SK-N-SH (cell line): ENCODE measurements around the gene PHF1. TPM values are rescaled to one million over a fixed set of nuclear protein-coding genes. Genes with fewer than 3 reads are reported as not detected.

Experiments used
- CTCF ChIA-PET: fragments of 300-600, 350-600 bp; formaldehyde crosslinking; extraction: SDS; loops from one replicate; lab custom pipeline; 2021; lab: Yijun Ruan, JAX
- POLR2A ChIA-PET: fragments of 350-600 bp; sonication (Branson Sonifier 250); formaldehyde crosslinking; extraction: SDS; loops from one replicate; lab custom pipeline; 2020; ENCODE audit warnings: antibody characterized with exemption, inconsistent platforms; lab: Yijun Ruan, JAX
- DNase-seq: peaks from one replicate; pipeline ENCODE4 v3.0.0; 2012
- H2AFZ ChIP-seq: fragments of 200-600 bp; sonication (generic); 2 replicates; pipeline ENCODE4 v1.8.1; 2016; ENCODE audit warnings: antibody characterized with exemption, mild to moderate bottlenecking, low read depth
- H3F3A ChIP-seq: fragments of 200-600 bp; sonication (generic); replicated peaks from 2 replicates; pipeline ENCODE3; 2016; ENCODE audit warnings: antibody characterized with exemption, mild to moderate bottlenecking; ENCODE audit not compliant: insufficient read depth
- H3K27ac ChIP-seq, 2 experiments: fragments of 200-500 bp in 1 of 2; fragments of 200-600 bp in 1 of 2; sonication (Bioruptor generic) in 1 of 2; sonication (generic), shearing (Covaris generic) in 1 of 2; 2 replicates each; pipeline versions ENCODE4 v1.5.1 to v1.6.1; 2014 to 2016; ENCODE audit warnings: low read depth in 2 of 2, inconsistent platforms in 1 of 2, low read length in 1 of 2, mild to moderate bottlenecking in 1 of 2, mixed read lengths in 1 of 2
- H3K27me3 ChIP-seq: fragments of 200-600 bp; sonication (generic), shearing (Covaris generic); 2 replicates; pipeline ENCODE4 v1.6.1; 2016; ENCODE audit warnings: mixed run types; ENCODE audit not compliant: insufficient read depth
- H3K36me3 ChIP-seq, 2 experiments: fragments of 200-500 bp in 1 of 2; fragments of 200-600 bp in 1 of 2; sonication (Bioruptor generic) in 1 of 2; sonication (generic) in 1 of 2; replicated peaks in 1 of 2; 2 replicates each; pipeline versions ENCODE3 to v1.5.1; 2014 to 2016; ENCODE audit warnings: low read length in 1 of 2, mild to moderate bottlenecking in 1 of 2; ENCODE audit not compliant: insufficient read depth in 2 of 2, control insufficient read depth in 1 of 2
- H3K4me1 ChIP-seq, 2 experiments: fragments of 200-500 bp in 1 of 2; fragments of 200-600 bp in 1 of 2; sonication (Bioruptor generic) in 1 of 2; sonication (generic), shearing (Covaris generic) in 1 of 2; 2 replicates each; pipeline versions ENCODE4 v1.5.1 to v1.6.1; 2014 to 2016; ENCODE audit warnings: low read depth in 1 of 2, low read length in 1 of 2, mixed run types in 1 of 2; ENCODE audit not compliant: insufficient read depth in 2 of 2, control insufficient read depth in 1 of 2
- H3K4me2 ChIP-seq: fragments of 200-600 bp; sonication (generic), shearing (Covaris generic); 2 replicates; pipeline ENCODE4 v1.6.1; 2017; ENCODE audit warnings: mixed run types
- H3K4me3 ChIP-seq, 2 experiments: fragments of 200-500 bp in 1 of 2; fragments of 200-600 bp in 1 of 2; sonication (Bioruptor generic) in 1 of 2; sonication (generic), shearing (Covaris generic) in 1 of 2; 2 replicates each; pipeline versions ENCODE4 v1.5.1 to v1.8.1; 2014 to 2016; ENCODE audit warnings: low read depth in 2 of 2, inconsistent platforms in 1 of 2, low read length in 1 of 2, mild to moderate bottlenecking in 1 of 2, mixed read lengths in 1 of 2, moderate library complexity in 1 of 2
- H3K79me2 ChIP-seq: fragments of 200-600 bp; sonication (generic); 2 replicates; pipeline ENCODE4 v1.8.1; 2017; ENCODE audit warnings: mild to moderate bottlenecking; ENCODE audit not compliant: insufficient read depth
- H3K9ac ChIP-seq: fragments of 200-600 bp; sonication (generic); 2 replicates; pipeline ENCODE4 v1.6.1; 2017; ENCODE audit warnings: mixed run types
- H3K9me2 ChIP-seq: fragments of 200-600 bp; sonication (generic); 2 replicates; pipeline ENCODE4 v1.6.1; 2017; ENCODE audit warnings: mixed run types
- H3K9me3 ChIP-seq: fragments of 200-600 bp; sonication (generic); 2 replicates; pipeline ENCODE4 v1.6.1; 2017; ENCODE audit warnings: mixed run types, mild to moderate bottlenecking, moderate library complexity
- H4K20me1 ChIP-seq: fragments of 200-600 bp; sonication (generic); 2 replicates; pipeline ENCODE4 v1.6.1; 2017; ENCODE audit warnings: mild to moderate bottlenecking, mixed run types; ENCODE audit not compliant: insufficient read depth
- CHD2 ChIP-seq: fragments of 150-350 bp; IDR thresholded peaks from 2 replicates; pipeline ENCODE4 v1.6.1; 2018; ENCODE audit warnings: low read length; ENCODE audit not compliant: partially characterized antibody
- ELF1 ChIP-seq: IDR thresholded peaks from 2 replicates; pipeline ENCODE4 v1.4.0; 2012
- EZH2phosphoT487 ChIP-seq: fragments of 200-600 bp; sonication (generic); IDR thresholded peaks from 2 replicates; pipeline ENCODE4 v1.6.1; 2017; ENCODE audit warnings: low read depth, mixed run types, mild to moderate bottlenecking, antibody characterized with exemption, moderate library complexity, borderline replicate concordance
- FOSL2 ChIP-seq: IDR thresholded peaks from 2 replicates; pipeline ENCODE4 v1.4.0; 2012; ENCODE audit warnings: low read depth, mild to moderate bottlenecking, moderate library complexity, borderline replicate concordance
- FOXJ3 ChIP-seq: sonication (generic); formaldehyde crosslinking; IDR thresholded peaks from 2 replicates; pipeline ENCODE4 v1.5.1; 2020; ENCODE audit warnings: mild to moderate bottlenecking, missing genetic modification reagents
- FOXM1 ChIP-seq: IDR thresholded peaks from 2 replicates; pipeline ENCODE4 v1.4.0; 2012; ENCODE audit warnings: low read depth, mild to moderate bottlenecking
- GABPA ChIP-seq: IDR thresholded peaks from 2 replicates; pipeline ENCODE4 v1.4.0; 2012; ENCODE audit warnings: low read depth, mild to moderate bottlenecking
- GATA2 ChIP-seq: sonication (generic); formaldehyde crosslinking; IDR thresholded peaks from 2 replicates; pipeline ENCODE4 v1.5.0; 2020; ENCODE audit warnings: mild to moderate bottlenecking, missing genetic modification reagents
- IRF3 ChIP-seq: fragments of 150-350 bp; IDR thresholded peaks from 2 replicates; pipeline ENCODE4 v1.6.1; 2016; ENCODE audit warnings: mild to moderate bottlenecking, low read depth, low read length
- JUND ChIP-seq: IDR thresholded peaks from 2 replicates; pipeline ENCODE4 v1.4.0; 2012
- MEF2A ChIP-seq: IDR thresholded peaks from 2 replicates; pipeline ENCODE4 v1.4.0; 2012; ENCODE audit warnings: low read depth, borderline replicate concordance
- NRF1 ChIP-seq: IDR thresholded peaks from 2 replicates; pipeline ENCODE4 v1.6.1; 2012; ENCODE audit warnings: low read depth, mild to moderate bottlenecking, low read length
- POLR2AphosphoS5 ChIP-seq: IDR thresholded peaks from 2 replicates; pipeline ENCODE4 v1.6.1; 2012; ENCODE audit warnings: low read depth, low read length
- RAD21 ChIP-seq: IDR thresholded peaks from 2 replicates; pipeline ENCODE4 v1.6.1; 2012; ENCODE audit warnings: mild to moderate bottlenecking, low read length
- RCOR1 ChIP-seq: fragments of 150-350 bp; IDR thresholded peaks from 2 replicates; pipeline ENCODE4 v1.6.1; 2017; ENCODE audit warnings: antibody characterized with exemption, low read length
- RXRA ChIP-seq: IDR thresholded peaks from 2 replicates; pipeline ENCODE4 v1.4.0; 2012; ENCODE audit warnings: low read depth, mild to moderate bottlenecking, borderline replicate concordance
- TAF1 ChIP-seq: IDR thresholded peaks from 2 replicates; pipeline ENCODE4 v1.6.1; 2012; ENCODE audit warnings: low read depth, mild to moderate bottlenecking, low read length, moderate library complexity, borderline replicate concordance
- TCF12 ChIP-seq: IDR thresholded peaks from 2 replicates; pipeline ENCODE4 v1.4.0; 2012
- USF1 ChIP-seq: IDR thresholded peaks from 2 replicates; pipeline ENCODE4 v1.4.0; 2012; ENCODE audit warnings: low read depth, borderline replicate concordance
- ZBTB33 ChIP-seq: IDR thresholded peaks from 2 replicates; pipeline ENCODE4 v1.4.0; 2012; ENCODE audit warnings: low read depth, borderline replicate concordance
- WGBS: methylation state at CpG from one replicate; pipeline ENCODE4 v1.1.6; 2017; ENCODE audit warnings: low lambda C conversion rate; 5-methylcytosine and 5-hydroxymethylcytosine counted together
- polyA plus RNA-seq, 3 experiments: library from polyadenylated mRNA; depleted of rRNA; stranded (reverse); fragments of >200 nt; gene quantifications; 2 replicates each; pipeline ENCODE4 v1.2.3, GENCODE V29; 2012

The PHF1 gene
- polyA plus RNA-seq, 1 of the 3 experiments (the other 2 are of a cell fraction), result 48.7 TPM

GRCh38 chr6:33441457-33441856, 30.6 kb downstream of the PHF1 start:
- no peak overlapping the region for H3K27ac ChIP-seq
- CTCF ChIA-PET, result interaction anchor here (1.4 to 3.3 kb wide), 2 partner anchors 13 to 16 kb away, joined by 4 to 16 read pairs; partner anchors contain the start of gene ZBTB9
- no peaks in the 10 kb centered on the region for H3K9me2 ChIP-seq
- POLR2A ChIA-PET, result interaction anchor here (2.2 kb wide), 1 partner anchor 9 kb away, joined by 9 read pairs; no protein-coding TSS in a partner anchor
- H3K36me3 ChIP-seq, result peaks cover 22 to 38% of the 10 kb centered on the region in 2 experiments
- DNase-seq, result peak; percentile 9
- TF ChIP-seq RXRA, result no peak
- TF ChIP-seq GATA2 (CRISPR knock-in tag), result no peak
- TF ChIP-seq TCF12, result no peak
- no peak for TF ChIP-seq EZH2phosphoT487
- TF ChIP-seq FOSL2, result no peak
- no peak for TF ChIP-seq NRF1
- TF ChIP-seq IRF3, result no peak
- no peaks in the 10 kb centered on the region for H3K4me1 ChIP-seq
- H2AFZ ChIP-seq, result no peak overlapping the region
- no peaks in the 10 kb centered on the region for H3K79me2 ChIP-seq
- no peak overlapping the region for H3K4me3 ChIP-seq
- H3F3A ChIP-seq, result no peaks in the 10 kb centered on the region
- no peaks in the 10 kb centered on the region for H3K27me3 ChIP-seq
- H3K4me2 ChIP-seq, result no peak overlapping the region
- no peaks in the 10 kb centered on the region for H3K9me3 ChIP-seq
- no peaks in the 10 kb centered on the region for H4K20me1 ChIP-seq
- 93% methylated on average over 5 of the region's 9 CpGs for WGBS
- no peak overlapping the region for H3K9ac ChIP-seq

GRCh38 chr6:33442283-33442682, 31.5 kb downstream of the PHF1 start:
- Histone ChIP-seq H3K79me2 (no peaks in the 10 kb centered on the region), H3K4me2 (no peak overlapping the region), H2AFZ (no peak overlapping the region), H3K9ac (no peak overlapping the region), H3K9me2 (no peaks in the 10 kb centered on the region), H3K27ac (no peak overlapping the region), H4K20me1 (no peaks in the 10 kb centered on the region), H3K27me3 (no peaks in the 10 kb centered on the region), H3K36me3 (peaks cover 14 to 42% of the 10 kb centered on the region in 2 experiments), H3K4me1 (no peaks in the 10 kb centered on the region), H3K4me3 (no peak overlapping the region), H3K9me3 (no peaks in the 10 kb centered on the region), H3F3A (no peaks in the 10 kb centered on the region)
- DNase-seq, result no peak
- WGBS, result 87% methylated on average over 8 of the region's 8 CpGs
- TF ChIP-seq FOXM1, result no peak
- TF ChIP-seq RAD21, result no peak
- POLR2A ChIA-PET, result interaction anchor here (2.2 kb wide), 1 partner anchor 8 kb away, joined by 9 read pairs; no protein-coding TSS in a partner anchor
- CTCF ChIA-PET, result interaction anchor here (1.0 kb wide), 1 partner anchor 17 kb away, joined by 3 read pairs; no protein-coding TSS in a partner anchor

- Histone ChIP-seq H3K36me3 (peaks cover 10 to 45% of the 10 kb centered on the region in 2 experiments), H4K20me1 (no peaks in the 10 kb centered on the region), H3K4me2 (no peak overlapping the region), H3F3A (no peaks in the 10 kb centered on the region), H3K4me1 (no peaks in the 10 kb centered on the region), H2AFZ (no peak overlapping the region), H3K27ac (no peak overlapping the region), H3K27me3 (no peaks in the 10 kb centered on the region), H3K9me3 (no peaks in the 10 kb centered on the region), H3K9me2 (no peaks in the 10 kb centered on the region), H3K4me3 (no peak overlapping the region), H3K9ac (no peak overlapping the region), H3K79me2 (no peaks in the 10 kb centered on the region)
- CTCF ChIA-PET, result interaction anchor here (1.0 kb wide), 1 partner anchor 16 kb away, joined by 3 read pairs; no protein-coding TSS in a partner anchor
- POLR2A ChIA-PET, result no interaction called here
- peak; percentile 17 for DNase-seq
- WGBS, result 100% methylated on average over 6 of the region's 17 CpGs
- no peak for TF ChIP-seq ZBTB33
- TF ChIP-seq FOXM1, result no peak
- TF ChIP-seq TAF1, result no peak
- no peak for TF ChIP-seq POLR2AphosphoS5
- TF ChIP-seq GABPA, result no peak
- TF ChIP-seq FOXJ3 (CRISPR knock-in tag), result no peak
- no peak for TF ChIP-seq USF1
- no peak for TF ChIP-seq CHD2
- no peak for TF ChIP-seq RCOR1
- TF ChIP-seq ELF1, result no peak
- no peak for TF ChIP-seq RXRA
- TF ChIP-seq NRF1, result no peak
- TF ChIP-seq MEF2A, result no peak
- no peak for TF ChIP-seq JUND
- no peak for TF ChIP-seq EZH2phosphoT487
These were observed 32.2 kb downstream of the PHF1 start for GRCh38 chr6:33443025-33443424.
